OCI-M2 (cell line): ENCODE data around the gene ZIC1.

Source experiments
- DNase-seq: peaks from one replicate; lab custom pipeline; 2025; ENCODE audit not compliant: unreplicated experiment; lab: John Stamatoyannopoulos, UW

ZIC1 gene

GRCh38 chr3:147379651-147380050 lies 29.5 kb upstream of the ZIC1 start:
- DNase-seq = no peak

DNA sequence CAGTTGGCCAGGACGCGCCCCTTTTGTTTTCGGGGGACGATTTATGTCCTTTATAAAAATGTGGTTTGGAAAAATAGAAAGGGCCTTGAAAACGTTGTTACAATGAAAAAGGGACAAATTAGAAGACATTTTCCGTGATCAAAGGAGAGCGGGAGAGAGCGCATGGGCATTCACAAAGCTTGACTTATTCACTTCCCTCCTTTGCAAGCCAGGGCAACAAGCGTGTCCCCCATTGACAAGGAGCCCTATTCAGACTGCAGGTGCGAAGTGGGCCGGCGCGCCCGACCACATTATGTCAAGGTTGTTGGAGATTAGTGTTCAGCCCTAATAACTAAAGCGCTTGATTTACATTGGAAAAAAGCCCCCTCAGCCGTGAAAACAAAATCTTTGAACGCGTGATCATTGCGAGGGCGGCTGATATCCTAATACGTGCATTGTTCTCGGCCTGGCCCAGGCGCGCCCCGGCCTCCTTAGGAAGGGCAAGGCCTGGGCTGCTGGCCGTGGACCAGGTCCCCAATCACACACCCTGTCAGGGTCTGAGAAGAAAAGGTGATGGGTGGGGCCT lies 28.7 kb upstream of the ZIC1 start:
- DNase-seq = no peak

GRCh38 chr3:147380977-147381376 lies 28.2 kb upstream of the ZIC1 start:
- DNase-seq = no peak

DNA sequence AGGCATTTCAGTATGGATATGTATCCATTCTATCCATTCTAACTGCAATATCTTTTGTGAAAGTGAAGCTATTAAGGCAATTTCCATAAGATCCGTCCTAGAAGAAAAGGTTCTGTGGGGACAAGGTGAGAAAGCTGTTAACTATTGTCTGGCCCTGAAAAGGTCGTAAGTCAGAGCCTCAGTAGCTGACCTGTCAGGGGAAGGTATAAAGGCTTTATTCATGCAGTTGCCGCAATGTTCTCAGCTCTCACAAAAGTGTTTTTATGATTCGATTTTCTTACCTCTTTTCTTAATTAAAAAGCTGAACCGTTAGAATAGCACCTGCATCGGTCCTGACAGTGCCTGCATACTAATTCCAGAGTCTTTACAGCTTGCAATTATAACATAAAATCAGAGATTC lies 27.6 kb upstream of the ZIC1 start:
- DNase-seq = no peak

DNA sequence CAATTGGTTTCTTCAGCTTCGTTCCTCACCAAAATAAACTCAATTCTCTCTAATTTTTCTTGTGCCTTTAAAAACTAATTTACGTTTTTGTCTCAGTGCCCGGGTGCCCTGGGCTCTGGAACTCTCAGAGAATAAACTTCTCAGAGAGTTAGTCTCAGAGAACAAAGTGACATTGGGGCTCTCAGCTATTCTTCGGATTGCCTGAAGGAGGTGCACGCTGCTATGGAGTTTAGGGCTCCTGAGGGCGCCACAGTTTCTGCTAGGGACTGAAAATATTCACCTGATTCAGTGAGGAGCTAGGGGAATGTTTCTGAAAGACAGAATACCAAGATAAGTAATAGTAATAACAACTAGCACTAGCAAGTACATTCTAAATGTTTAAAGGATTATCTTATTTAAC lies 25.5 kb upstream of the ZIC1 start:
- DNase-seq = no peak

- DNase-seq = no peak
These were observed 24.7 kb upstream of the ZIC1 start for GRCh38 chr3:147384210-147385058.

GRCh38 chr3:147385059-147386012 lies 23.8 kb upstream of the ZIC1 start:
- DNase-seq = no peak

DNA sequence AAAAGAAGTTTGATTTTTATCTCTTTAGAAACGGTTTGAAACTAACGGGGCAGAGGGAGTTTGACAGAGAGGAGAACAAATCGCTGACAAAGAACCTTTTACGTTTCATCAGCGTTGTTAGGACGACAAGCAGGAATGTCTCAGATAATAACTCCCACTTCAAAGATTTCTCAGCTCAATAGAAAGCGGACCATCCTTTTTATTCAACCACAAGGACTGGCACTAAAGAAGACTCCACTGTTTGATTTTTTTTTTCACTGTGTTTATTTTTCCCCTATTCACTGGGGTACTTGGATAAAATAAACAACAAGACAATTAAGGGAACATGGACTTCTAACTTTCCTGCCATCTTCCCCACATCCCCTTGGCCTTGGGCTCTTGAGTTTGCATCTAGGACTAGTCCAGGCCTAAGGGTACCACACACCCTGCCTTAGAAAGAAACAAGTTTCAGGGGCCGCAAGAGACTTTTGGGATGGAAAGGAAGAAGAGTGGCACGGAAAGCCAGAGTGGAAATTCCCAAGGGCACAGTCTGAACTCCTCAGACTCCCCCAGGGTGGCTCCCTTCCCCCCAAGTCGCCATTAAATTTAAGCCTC lies 21.8 kb upstream of the ZIC1 start:
- DNase-seq = no peak

DNA sequence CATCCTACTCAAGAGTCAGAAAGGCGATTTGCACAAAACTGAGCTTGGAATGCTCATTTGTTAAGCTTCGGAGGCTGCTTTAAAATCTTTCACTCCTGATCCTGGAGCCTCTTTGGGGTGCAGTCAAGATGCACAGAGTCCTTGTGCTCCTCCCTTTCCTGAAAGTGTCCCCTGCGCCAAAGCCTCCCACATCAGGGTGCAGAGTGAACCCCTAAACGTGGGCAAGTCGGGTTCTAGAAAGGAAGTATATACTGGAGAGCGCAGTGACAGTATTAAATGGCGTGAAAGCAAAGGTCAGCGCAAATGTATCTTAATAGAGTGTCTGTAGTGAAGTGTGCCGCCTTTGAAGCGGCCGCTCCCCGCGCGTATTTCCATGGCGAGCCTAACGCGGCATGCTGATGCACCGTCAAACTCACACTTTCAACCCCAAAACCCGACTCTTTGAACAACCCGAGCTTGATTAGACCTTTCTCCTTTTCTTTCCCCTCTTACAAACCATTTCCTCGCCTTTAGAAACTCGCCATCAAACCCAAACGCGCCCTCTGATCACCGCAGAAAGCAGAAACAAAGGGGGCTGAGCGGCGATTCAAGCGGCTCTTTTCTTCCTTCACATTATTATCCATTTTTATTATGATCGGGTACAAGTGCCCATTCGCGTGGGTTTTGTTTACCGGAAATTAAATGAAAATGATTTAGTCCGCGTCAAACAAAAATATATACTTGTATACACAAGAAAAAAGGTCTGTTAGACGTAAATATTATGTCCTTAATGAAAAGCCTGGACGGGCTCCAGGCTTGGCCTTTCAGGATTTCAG lies 21.1 kb upstream of the ZIC1 start:
- DNase-seq = no peak

- no peak for DNase-seq
These were observed 20.2 kb upstream of the ZIC1 start for GRCh38 chr3:147388700-147389580.

DNA sequence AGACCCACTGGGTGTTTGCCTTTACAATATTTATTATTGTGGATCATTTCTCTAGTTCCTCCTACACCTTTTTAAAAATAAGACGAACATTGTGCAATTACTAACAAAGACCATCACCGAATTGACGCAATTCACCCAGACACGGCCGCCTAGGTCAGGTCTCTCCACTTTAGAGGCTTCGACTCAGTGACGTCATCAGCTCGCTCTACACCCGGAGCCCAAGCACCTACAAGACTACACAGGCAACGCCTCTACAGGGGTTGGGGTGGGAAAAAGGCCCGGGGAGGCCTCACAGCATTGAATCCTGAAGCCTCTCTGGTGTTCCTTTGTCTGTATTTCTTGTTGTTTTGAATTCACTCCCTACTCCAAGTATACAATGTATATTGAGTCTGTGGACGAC lies 19.4 kb upstream of the ZIC1 start:
- DNase-seq = no peak

DNA sequence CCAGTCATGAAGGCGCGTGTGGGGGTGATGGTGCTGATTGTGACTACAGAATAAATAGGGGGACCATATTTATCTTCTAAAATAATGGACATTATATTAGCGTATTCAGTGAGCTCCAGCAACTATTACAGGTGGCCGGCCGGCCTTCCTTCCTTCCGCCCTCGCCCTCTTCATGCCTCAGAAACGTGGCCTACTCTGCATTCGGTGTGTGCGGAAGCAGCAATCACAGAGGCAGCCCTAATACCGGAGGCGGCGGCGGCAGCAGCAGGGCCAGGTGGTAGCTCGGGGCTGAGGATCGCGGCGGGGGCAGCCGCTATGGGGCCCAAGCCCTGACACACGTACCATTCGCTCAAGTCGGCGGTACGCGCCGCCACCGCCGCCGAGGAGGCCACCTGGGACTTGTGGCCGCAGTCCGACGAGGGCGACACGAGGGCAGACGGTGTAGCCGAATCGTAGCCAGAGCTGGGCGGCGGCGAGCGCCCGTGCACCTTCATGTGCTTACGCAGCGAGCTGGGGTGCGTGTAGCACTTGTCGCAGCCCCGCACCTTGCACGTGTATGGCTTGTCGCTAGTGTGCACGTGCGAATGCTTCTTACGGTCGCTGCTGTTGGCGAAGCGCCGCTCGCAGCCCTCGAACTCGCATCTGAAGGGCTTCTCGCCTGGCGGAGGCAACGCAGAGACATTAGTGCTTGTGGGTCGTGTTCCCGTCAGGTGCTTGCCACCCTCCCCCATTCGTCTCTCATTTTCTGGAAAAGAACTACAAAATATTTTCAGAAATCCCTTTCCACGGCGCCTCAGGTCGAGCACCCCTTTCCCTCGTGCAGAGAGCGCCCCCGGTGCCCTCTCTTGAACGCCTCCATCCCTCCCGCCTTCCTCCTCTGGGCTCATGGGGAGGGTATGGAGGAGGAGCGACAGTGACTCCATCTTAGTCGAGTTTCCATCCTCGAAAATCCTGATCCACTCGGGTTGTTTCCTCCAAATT lies 18.3 kb upstream of the ZIC1 start:
- DNase-seq = no peak

GRCh38 chr3:147391781-147392624 lies 17.2 kb upstream of the ZIC1 start:
- no peak for DNase-seq

DNA sequence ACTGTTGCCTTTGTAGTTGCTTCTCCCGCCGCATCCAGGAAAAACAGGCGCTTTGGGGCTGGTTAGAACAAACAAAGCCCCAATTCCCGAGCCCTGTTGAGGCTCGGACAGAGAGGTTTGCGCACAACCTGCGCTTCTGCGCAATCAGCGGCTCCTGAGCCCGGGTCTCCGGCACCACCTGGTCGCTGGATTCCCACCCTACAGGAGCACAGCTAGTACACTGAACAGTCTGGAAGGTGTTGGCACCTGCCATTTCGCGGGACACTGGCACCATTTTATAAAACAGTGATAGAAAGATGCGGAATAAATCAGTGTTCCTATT lies 16.6 kb upstream of the ZIC1 start:
- DNase-seq = no peak

GRCh38 chr3:147393261-147393942 lies 15.8 kb upstream of the ZIC1 start:
- no peak for DNase-seq

DNA sequence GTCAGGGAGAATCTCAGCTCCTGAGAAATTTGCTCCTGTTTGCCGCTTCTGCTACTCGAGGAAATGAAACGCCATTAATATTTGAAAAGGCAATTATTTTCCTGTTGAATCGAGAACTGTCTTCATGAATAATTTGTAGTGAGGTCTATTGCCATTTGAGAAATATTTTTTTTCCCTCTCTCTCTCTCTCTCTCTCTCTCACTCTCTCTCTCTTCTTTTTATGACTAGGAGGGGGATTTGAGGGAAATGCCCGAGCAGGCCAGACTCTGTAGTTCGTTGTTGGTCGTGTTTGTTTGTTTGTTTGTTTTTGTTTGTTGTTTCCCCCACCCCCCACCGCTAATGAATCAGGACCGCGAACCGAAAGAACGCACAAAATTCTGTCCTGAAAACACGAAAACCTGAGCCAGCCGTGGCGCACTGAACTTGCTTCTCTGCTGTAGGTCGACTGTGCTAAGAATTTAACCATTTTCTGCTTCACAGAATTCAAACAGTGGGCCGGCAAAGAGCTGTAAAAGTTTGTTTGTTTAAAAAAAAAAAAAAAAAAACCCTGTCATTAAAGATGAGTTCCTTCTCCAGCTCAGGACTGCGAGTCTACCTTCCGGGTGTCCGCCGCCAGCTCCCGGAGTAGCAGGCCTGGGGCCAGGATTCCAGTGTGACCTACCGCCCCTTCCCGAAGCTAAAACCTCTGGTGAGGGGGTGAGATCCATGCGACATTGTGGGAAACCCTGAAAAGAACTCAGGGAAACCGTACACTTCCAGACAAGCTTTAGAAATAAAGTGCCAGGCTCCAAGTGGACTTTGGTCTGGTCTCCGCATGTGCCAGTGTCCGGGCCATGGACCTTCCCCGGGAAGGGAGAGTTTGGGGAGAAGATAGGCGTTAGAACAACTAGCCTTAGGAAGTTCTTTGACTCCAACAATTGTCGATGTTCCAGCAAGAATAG lies 15.0 kb upstream of the ZIC1 start:
- DNase-seq = no peak
